ENCODE data around the gene LDLRAD1. TPM values are rescaled to one million over a fixed set of nuclear protein-coding genes. Genes with fewer than 3 reads are reported as not detected.

The LDLRAD1 gene
- total RNA-seq, 1 experiment from 2014 or later, result not detected

- Histone ChIP-seq H3K4me1 (ENCODE audit: control insufficient read depth, insufficient read depth, low read length) (no peaks in the 10 kb centered on the region), H3K36me3 (ENCODE audit: control insufficient read depth, insufficient read depth, low read length) (no peaks in the 10 kb centered on the region), H3K27me3 (ENCODE audit: control insufficient read depth, insufficient read depth, low read length) (no peaks in the 10 kb centered on the region), H3K4me3 (ENCODE audit: low read depth in 2 of 2, low read length in 2 of 2) (no peak overlapping the region), H3K27ac (ENCODE audit: low read length) (no peak overlapping the region), H3K9me3 (ENCODE audit: control insufficient read depth, insufficient read depth, low read depth, low read length) (no peaks in the 10 kb centered on the region)
- intact Hi-C loops (cut with micrococcal nuclease; ENCODE audit: unreplicated experiment), result no loop called here
- no TSS peak for BruUV-seq (replicated peaks)
- in situ Hi-C loops (cut with HindIII; ENCODE audit: low pct_unique_long_range_greater_than_20kb, low sequenced_read_pairs), result no loop called here
- CTCF ChIA-PET, result no interaction called here
- no peak for ATAC-seq
- POLR2A ChIA-PET, result no interaction called here
- no peak for DNase-seq (ENCODE audit: low read depth, low spot score)
- TF ChIP-seq, protein P1, sequence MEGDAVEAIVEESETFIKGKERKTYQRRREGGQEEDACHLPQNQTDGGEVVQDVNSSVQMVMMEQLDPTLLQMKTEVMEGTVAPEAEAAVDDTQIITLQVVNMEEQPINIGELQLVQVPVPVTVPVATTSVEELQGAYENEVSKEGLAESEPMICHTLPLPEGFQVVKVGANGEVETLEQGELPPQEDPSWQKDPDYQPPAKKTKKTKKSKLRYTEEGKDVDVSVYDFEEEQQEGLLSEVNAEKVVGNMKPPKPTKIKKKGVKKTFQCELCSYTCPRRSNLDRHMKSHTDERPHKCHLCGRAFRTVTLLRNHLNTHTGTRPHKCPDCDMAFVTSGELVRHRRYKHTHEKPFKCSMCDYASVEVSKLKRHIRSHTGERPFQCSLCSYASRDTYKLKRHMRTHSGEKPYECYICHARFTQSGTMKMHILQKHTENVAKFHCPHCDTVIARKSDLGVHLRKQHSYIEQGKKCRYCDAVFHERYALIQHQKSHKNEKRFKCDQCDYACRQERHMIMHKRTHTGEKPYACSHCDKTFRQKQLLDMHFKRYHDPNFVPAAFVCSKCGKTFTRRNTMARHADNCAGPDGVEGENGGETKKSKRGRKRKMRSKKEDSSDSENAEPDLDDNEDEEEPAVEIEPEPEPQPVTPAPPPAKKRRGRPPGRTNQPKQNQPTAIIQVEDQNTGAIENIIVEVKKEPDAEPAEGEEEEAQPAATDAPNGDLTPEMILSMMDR (IDR thresholded peaks at IDR 0.05), result no peak
- TF ChIP-seq POLR2AphosphoS5 (IDR thresholded peaks at IDR 0.05; ENCODE audit: low read depth, low read length), result no peak
- TF ChIP-seq, protein P2, sequence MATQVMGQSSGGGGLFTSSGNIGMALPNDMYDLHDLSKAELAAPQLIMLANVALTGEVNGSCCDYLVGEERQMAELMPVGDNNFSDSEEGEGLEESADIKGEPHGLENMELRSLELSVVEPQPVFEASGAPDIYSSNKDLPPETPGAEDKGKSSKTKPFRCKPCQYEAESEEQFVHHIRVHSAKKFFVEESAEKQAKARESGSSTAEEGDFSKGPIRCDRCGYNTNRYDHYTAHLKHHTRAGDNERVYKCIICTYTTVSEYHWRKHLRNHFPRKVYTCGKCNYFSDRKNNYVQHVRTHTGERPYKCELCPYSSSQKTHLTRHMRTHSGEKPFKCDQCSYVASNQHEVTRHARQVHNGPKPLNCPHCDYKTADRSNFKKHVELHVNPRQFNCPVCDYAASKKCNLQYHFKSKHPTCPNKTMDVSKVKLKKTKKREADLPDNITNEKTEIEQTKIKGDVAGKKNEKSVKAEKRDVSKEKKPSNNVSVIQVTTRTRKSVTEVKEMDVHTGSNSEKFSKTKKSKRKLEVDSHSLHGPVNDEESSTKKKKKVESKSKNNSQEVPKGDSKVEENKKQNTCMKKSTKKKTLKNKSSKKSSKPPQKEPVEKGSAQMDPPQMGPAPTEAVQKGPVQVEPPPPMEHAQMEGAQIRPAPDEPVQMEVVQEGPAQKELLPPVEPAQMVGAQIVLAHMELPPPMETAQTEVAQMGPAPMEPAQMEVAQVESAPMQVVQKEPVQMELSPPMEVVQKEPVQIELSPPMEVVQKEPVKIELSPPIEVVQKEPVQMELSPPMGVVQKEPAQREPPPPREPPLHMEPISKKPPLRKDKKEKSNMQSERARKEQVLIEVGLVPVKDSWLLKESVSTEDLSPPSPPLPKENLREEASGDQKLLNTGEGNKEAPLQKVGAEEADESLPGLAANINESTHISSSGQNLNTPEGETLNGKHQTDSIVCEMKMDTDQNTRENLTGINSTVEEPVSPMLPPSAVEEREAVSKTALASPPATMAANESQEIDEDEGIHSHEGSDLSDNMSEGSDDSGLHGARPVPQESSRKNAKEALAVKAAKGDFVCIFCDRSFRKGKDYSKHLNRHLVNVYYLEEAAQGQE (IDR thresholded peaks at IDR 0.05; ENCODE audit: insufficient read depth in 1 of 2, low read depth in 2 of 2, low read length in 1 of 2), result no peak
- no peak for TF ChIP-seq TCF7L2 (IDR thresholded peaks at IDR 0.05; ENCODE audit: low read depth, low read length)
- TF ChIP-seq SIN3A (IDR thresholded peaks at IDR 0.05; ENCODE audit: borderline replicate concordance, insufficient read depth, low read depth, low read length), result no peak
Observed at GRCh38 chr1:54003249-54003646, 14.7 kb downstream of the LDLRAD1 start.

GRCh38 chr1:54002544-54003248 lies 15.3 kb downstream of the LDLRAD1 start:
- intact Hi-C loops (cut with micrococcal nuclease; ENCODE audit: unreplicated experiment) (no loop called here), in situ Hi-C loops (cut with HindIII; ENCODE audit: low pct_unique_long_range_greater_than_20kb, low sequenced_read_pairs) (no loop called here)
- no peak for ATAC-seq
- ChIA-PET CTCF (no interaction called here), POLR2A (no interaction called here)
- no peaks in the 10 kb centered on the region for H3K9me3 ChIP-seq (ENCODE audit: control insufficient read depth, insufficient read depth, low read depth, low read length)
- H3K4me1 ChIP-seq (ENCODE audit: control insufficient read depth, insufficient read depth, low read length), result no peaks in the 10 kb centered on the region
- H3K4me3 ChIP-seq (ENCODE audit: low read depth in 2 of 2, low read length in 2 of 2), result no peak overlapping the region
- BruUV-seq (replicated peaks), result no TSS peak
- TF ChIP-seq, protein P1 (IDR thresholded peaks at IDR 0.05), result no peak
- no peak for TF ChIP-seq POLR2AphosphoS5 (IDR thresholded peaks at IDR 0.05; ENCODE audit: low read depth, low read length)
- no peak for TF ChIP-seq SIN3A (IDR thresholded peaks at IDR 0.05; ENCODE audit: borderline replicate concordance, insufficient read depth, low read depth, low read length)
- TF ChIP-seq TCF7L2 (IDR thresholded peaks at IDR 0.05; ENCODE audit: low read depth, low read length), result no peak
- TF ChIP-seq, protein P2 (IDR thresholded peaks at IDR 0.05; ENCODE audit: insufficient read depth in 1 of 2, low read depth in 2 of 2, low read length in 1 of 2), result no peak
- no peak overlapping the region for H3K27ac ChIP-seq (ENCODE audit: low read length)
- DNase-seq (ENCODE audit: low read depth, low spot score), result no peak
- H3K36me3 ChIP-seq (ENCODE audit: control insufficient read depth, insufficient read depth, low read length), result no peaks in the 10 kb centered on the region
- H3K27me3 ChIP-seq (ENCODE audit: control insufficient read depth, insufficient read depth, low read length), result no peaks in the 10 kb centered on the region

Data from Panc1 (cell line).